SHP77 (cell line): ENCODE results near the gene POU3F4.
A peak's percentile ranks its signal among the peaks of the same experiment; 100 is the strongest.

ENCODE experiments used
- DNase-seq, 2 experiments: peaks; one replicate each; lab custom pipeline; 2025; lab: John Stamatoyannopoulos, UW

POU3F4 gene

GRCh38 chrX:83508006-83508405, at the start of gene POU3F4:
POU3F4 (plus strand) TSS chrX:83508290; CDS start chrX:83508325, 35 bp downstream.
- no peak for DNase-seq

- DNase-seq = peak in 1 of 2 experiments; percentile 3
Observed at GRCh38 chrX:83469551-83469950, 38.5 kb upstream of the POU3F4 start.

GRCh38 chrX:83495898-83496297, 12.2 kb upstream of the POU3F4 start:
- DNase-seq = no peak

GRCh38 chrX:83501003-83501402, 7.1 kb upstream of the POU3F4 start:
- no peak for DNase-seq

GRCh38 chrX:83501530-83501929, 6.6 kb upstream of the POU3F4 start:
- no peak for DNase-seq

- DNase-seq = no peak
Observed at GRCh38 chrX:83504721-83505479, 3.2 kb upstream of the POU3F4 start.

- DNase-seq = no peak
Observed at GRCh38 chrX:83508526-83509253, 600 bp downstream of the POU3F4 start.

GRCh38 chrX:83509254-83509801, 1.2 kb downstream of the POU3F4 start:
- DNase-seq = no peak

- DNase-seq = no peak
Observed at GRCh38 chrX:83510510-83511062, 2.5 kb downstream of the POU3F4 start.

GRCh38 chrX:83511208-83511607, 3.1 kb downstream of the POU3F4 start:
- DNase-seq = no peak

- no peak for DNase-seq
Observed at GRCh38 chrX:83512111-83512510, 4.0 kb downstream of the POU3F4 start.

- DNase-seq = no peak
Observed at GRCh38 chrX:83516597-83516996, 8.5 kb downstream of the POU3F4 start.

GRCh38 chrX:83521905-83522304, 13.8 kb downstream of the POU3F4 start:
- DNase-seq = no peak

GRCh38 chrX:83529950-83530349, 21.9 kb downstream of the POU3F4 start:
- no peak for DNase-seq

- DNase-seq = no peak
Observed at GRCh38 chrX:83535417-83536196, 27.5 kb downstream of the POU3F4 start.
